GM21423 (cell line): Measurements from ENCODE around the gene MLC1.
"Not testable (repeated sequence)": the region's sequence is repeated elsewhere in the genome, so short reads cannot be mapped to it uniquely, and the experiment has no call there.

Source experiments
- ATAC-seq: cut with Tn5 transposase; IDR thresholded peaks from one replicate; pipeline ENCODE4 v1.9.1; 2021; ENCODE audit warnings: mild to moderate bottlenecking, moderate library complexity; ENCODE audit not compliant: unreplicated experiment

Gene MLC1

GRCh38 chr22:50104141-50104544 is 18.9 kb upstream of the MLC1 start:
- ATAC-seq: no peak

DNA sequence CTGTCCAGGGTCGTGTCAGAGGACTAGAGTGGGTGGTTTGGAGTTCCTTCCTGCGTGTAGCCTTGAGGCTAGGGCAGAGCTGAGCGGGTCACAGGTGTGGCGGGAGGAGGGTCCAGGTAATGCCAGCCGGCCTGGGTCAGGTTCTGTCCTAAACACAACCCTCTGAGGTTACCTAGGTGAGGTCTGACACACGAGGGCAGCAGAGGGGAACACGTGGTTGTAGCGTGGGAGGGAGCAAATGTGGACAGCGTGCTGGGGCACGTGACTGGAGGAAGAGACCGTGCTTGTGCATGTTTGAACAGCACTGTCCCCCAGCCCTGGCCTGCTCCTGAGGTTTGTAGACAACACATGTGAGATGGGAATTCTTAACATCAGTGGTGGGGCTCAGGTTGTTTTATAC is 17.7 kb upstream of the MLC1 start:
- no peak for ATAC-seq

DNA sequence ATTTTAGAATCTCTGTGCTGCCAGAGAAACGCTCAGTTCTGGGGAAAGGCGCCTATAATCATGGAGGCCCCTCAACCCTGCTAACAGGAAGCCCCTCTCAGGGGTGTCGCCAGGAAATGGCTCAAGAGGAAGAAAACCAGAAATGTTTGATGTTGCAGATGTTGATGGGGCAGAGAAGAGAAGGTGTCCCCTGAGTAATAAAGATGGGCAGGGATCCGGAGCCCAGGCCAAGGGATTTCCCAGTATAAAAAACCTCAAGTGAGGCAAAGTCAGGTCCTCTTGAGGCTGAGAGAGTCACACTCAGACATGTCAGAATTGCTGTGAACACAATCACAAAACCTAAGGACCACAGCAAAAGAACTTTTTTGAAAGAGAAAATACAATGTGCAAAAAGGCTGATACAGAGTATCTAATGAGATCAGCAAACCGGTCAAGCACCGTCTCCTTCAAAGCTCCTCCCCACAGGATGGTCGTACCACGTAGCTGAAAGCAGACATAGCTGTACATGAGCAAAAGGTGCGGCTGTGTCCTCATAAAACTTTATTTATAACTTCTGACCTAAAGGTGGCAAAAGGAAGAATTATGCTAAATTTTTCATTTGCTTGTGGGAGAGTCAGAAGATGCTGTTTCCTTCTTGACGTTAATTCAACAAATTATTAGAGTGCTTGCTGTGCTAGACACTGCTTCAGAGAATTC is 16.8 kb upstream of the MLC1 start:
- no peak for ATAC-seq

DNA sequence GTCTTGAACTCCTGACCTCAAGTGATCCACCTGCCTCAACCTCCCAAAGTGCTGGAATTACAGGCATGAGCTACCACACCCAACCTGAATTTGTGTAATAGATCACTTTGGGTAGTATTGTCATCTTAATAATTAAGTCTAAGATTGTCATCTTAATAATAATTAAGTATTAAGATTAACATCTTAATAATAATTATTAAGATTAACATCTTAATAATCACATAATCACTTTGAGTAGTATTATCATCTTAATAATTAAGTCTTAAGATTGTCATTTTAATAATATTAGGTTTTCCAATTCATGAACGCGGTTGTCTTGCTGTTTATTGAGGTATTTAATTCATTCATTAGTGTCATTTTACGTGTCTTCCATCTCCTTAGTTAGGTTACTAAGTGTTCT is 12.8 kb upstream of the MLC1 start:
- no peak for ATAC-seq

GRCh38 chr22:50092342-50092741 is 7.1 kb upstream of the MLC1 start:
- no peak for ATAC-seq

DNA sequence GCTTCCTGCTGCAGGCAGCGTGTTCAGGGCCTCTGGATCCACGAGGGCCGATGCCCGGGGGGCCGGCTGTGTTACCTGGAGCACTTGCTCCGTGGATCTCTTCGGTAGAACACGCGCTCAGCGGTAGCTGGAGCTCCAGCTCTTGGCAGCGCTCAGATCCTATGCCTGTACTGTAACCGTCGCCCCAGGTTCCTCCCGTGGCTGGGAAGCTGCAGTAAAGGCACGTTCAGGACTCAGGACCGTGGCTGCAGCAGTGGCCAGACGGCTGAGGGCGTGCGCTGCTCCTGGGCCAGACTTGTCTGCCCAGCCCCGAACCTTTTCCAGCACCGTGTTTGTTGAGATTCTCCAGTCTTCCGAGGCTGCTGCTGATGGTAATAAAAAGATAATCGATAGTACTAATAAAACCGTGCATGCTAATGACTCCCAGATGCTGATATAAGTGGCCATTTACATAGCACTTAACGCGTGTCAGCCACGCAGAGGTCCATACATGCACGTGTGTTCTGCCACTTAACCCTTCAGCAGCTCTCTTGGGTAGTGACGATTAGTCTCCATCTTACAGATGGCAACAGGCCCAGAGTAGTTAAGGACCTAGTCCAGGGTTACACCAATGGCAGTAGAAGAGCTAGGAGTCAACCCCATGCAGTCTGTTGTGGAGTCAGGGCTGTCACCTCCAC is 6.0 kb upstream of the MLC1 start:
- ATAC-seq: no peak

GRCh38 chr22:50090412-50090714 is 5.1 kb upstream of the MLC1 start:
- ATAC-seq: no peak

DNA sequence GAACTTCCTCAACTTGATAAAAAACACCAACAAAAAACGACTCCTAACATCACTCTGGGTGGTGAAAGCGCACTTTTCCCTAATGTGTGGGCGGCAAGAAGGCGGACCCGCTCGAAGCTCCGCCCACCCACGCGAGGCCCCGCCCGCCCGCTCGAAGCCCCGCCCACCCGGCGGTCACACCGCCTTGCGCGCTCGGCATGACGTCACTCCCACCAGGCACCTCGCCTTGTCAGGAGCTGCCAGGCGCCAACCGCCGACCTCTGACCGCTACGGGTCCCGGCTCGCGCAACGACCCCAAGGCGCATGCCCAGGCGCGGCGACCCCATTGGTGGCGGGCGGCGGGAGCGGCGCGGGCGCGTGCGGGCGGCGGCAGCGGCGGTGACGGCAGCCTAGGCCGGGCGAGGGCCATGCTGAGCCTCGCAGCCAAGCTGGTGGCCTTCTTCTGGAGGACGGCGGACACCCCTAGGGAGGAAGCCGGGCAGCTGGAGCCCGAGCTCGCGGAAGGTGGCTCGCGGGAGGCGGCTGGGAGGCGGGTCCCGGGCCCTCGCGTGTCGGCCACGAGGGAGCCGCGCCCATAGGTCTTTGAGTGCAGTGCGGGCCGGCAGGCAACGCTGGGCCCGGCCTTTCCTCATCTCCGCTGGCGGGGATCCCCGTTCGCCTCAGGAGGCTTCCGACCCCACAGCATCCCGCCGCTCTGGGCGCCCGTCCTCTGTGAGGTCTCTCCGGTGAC is 4.6 kb upstream of the MLC1 start, which contains the start of gene MOV10L1:
Gene MOV10L1, plus strand, starts transcription at position 325 of the 730 bp plus-strand sequence. Its CDS starts 83 bp downstream, at position 408.
- no peak for ATAC-seq

DNA sequence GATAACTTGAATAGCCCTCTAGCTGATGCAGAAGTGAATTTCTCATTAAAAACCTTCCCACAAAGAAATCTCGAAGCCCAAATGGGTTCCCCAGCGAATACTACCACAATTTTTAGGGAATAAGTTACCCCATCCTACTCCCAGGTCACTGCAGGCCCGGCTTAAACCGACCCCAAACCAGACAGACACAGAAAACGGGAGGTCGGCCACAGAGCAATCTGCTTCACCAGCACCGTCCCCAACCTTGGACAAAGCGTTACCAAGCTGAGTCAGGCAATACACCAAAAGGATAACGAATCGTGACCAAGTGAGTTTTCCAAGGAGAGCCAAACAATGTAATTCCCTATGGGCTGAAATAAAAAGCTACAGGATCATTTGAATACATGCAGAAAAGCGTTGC is 4.0 kb upstream of the MLC1 start:
- no peak for ATAC-seq

DNA sequence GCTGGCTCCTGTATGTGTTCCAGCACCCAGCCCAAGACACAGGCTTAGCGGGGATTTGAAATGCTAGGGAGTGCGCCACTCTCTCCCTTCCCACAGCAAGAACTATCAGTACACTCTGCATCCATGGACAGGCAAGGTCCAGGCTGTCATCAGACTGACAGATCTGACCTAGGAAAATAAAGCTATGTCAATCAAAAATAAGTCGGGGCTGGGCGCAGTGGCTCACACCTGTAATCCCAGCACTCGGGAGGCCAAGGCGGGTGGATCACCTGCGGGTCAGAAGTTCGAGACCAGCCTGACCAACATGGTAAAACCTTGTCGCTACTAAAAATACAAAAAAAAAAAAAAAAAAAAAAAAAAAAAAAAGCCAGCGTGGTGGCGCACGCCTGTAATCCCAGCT is 2.9 kb upstream of the MLC1 start:
- ATAC-seq: no peak

GRCh38 chr22:50087646-50088045 is 2.4 kb upstream of the MLC1 start:
- no peak for ATAC-seq

GRCh38 chr22:50086975-50087374 is 1.7 kb upstream of the MLC1 start:
- ATAC-seq: not testable (repeated sequence)

- no peak for ATAC-seq
Measured at GRCh38 chr22:50086526-50086925, 1.3 kb upstream of the MLC1 start.

DNA sequence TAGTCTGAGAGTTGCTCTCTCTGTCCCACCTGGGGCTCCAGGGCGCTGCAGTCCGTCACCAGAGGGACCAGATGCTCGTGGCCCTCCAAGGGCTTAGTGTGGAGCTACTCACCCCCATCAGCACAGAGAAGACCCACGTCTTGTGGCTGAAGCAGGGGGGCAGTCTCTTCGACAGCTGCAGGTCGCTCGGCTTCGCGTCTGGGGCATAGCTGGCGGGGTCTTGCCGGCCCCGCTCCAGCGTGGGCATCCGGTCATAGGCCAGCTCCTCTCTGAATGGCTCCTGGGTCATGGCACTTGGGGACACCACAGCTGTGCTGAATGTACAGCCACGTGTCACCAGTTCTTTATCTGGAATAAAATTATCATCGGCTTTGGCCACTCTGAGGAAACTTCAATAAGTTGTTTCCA is 608 bp downstream of the MLC1 start:
- ATAC-seq: no peak

- no peak for ATAC-seq
Measured at GRCh38 chr22:50084080-50084477, 1.1 kb downstream of the MLC1 start.

DNA sequence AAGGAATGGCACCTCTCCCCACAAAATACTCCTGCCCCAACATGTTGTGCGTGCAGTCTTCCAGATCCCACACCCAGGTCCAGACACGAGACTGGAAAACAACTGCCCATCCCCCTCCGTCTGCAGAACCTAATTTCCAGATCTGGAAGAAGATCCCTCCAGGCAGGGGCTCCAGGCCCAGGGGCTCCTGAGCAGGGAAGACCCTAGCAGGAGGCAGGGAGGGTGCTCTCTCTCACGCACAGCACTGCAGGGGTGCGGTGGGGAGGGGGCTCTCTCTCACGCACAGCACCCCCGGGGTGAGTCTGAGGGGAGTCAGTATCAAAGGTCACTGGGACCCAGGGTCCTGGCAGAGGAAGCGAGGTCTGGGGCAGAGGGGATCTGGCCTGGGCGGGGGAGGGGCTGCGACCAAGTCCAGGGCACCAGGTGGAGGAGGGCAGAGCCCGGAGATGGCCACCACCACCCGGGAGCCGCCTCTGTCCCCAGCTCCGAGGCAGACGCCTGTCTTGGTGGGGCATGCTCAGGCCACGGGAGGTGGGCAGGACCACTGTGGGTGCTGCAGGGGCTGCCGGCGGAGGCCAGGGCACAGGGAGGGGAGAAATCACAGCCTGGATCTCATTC is 1.7 kb downstream of the MLC1 start:
- no peak for ATAC-seq

GRCh38 chr22:50082961-50083461 is 2.2 kb downstream of the MLC1 start:
- ATAC-seq: no peak

DNA sequence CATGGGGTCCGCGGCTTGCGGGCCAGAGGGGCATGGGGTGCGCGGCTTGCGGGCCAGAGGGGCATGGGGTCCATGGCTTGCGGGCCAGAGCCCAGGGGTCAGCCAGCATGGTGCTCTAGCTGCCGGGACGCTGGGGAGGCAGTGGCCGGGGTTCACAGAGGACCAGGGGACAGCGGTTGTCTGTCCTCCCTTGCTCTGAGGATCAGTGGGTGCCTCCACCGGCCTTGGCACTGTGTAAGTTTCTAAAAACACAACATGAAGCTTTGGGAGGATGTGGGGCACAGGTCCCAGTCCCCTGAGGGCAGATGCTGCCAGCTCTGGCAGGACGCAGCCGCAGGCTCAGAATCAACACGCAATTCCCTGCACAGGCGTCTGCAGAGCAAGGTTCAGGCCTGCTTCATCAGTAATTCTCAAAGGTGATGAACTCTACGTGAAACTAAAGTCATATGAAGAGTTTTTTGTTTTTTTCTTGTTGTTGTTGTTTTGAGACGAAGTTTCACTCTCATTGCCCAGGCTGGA is 3.0 kb downstream of the MLC1 start:
- no peak for ATAC-seq

DNA sequence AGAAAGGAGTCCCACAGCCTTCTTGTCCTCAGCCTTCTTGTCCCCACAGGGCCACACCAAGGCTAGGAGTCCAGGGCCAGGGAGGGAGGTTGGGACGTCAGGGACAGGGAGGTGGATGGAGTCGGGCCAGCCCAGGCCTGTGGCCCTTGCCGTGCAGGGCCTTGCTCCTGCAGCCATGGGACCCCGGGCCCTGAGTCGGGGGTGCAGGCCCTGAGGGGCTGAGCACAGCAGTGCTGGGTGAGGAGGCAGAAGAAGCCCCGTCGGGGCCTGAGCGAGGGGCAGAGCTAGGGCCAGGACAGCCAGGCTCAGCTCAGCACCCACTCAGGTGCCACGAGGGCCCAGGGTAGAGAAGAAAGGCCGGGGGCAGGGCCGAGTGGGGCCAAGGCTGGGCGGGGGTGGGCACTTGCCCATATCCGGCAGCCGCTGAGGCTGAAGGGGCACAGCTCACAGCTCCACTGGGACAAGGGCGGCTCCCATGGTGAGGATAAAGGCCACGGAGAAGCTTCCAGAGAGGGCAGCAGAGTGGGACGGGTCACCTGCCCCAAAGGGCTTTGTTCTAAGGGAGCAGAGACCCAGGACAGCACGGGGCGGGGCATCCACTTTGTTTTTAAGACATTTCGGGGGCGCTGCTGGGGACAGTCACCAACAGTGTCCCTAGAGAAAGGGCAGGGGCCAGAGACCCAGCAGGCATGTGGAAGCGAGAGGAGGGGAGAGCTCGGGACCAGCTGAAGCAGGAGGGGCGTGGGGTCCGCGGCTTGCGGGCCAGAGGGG is 3.6 kb downstream of the MLC1 start:
- no peak for ATAC-seq

GRCh38 chr22:50080077-50080465 is 5.2 kb downstream of the MLC1 start:
- no peak for ATAC-seq

- no peak for ATAC-seq
Measured at GRCh38 chr22:50078761-50079160, 6.5 kb downstream of the MLC1 start.
